ENCODE measurements around the gene ALDH1A2.

Gene ALDH1A2

GRCh38 chr15:57993409-57994145 lies 71.9 kb downstream of the ALDH1A2 start:
- DNase-seq: no peak

GRCh38 chr15:57992761-57993355 lies 72.7 kb downstream of the ALDH1A2 start:
- DNase-seq: no peak

- no peak for DNase-seq
Measured at GRCh38 chr15:57973534-57973933, 92.0 kb downstream of the ALDH1A2 start.

- DNase-seq: no peak
Measured at GRCh38 chr15:57972864-57973263, 92.6 kb downstream of the ALDH1A2 start.

GRCh38 chr15:57969996-57970395 lies 95.5 kb downstream of the ALDH1A2 start:
- no peak for DNase-seq

- peak in 1 of 2 experiments; percentile 22 for DNase-seq
Measured at GRCh38 chr15:57969355-57969754, 96.2 kb downstream of the ALDH1A2 start.

- no peak for DNase-seq
Measured at GRCh38 chr15:57962887-57963286, 102.6 kb downstream of the ALDH1A2 start.

GRCh38 chr15:57961919-57962318 lies 103.6 kb downstream of the ALDH1A2 start:
- DNase-seq: no peak

GRCh38 chr15:57957113-57957512 lies 108.4 kb downstream of the ALDH1A2 start:
- DNase-seq: no peak

GRCh38 chr15:57953874-57954273 lies 111.6 kb downstream of the ALDH1A2 start:
- DNase-seq: no peak

GRCh38 chr15:57951328-57951932 lies 114.1 kb downstream of the ALDH1A2 start:
- no peak for DNase-seq

- DNase-seq: no peak
Measured at GRCh38 chr15:57950381-57950946, 115.0 kb downstream of the ALDH1A2 start.

GRCh38 chr15:57949374-57949943 lies 116.1 kb downstream of the ALDH1A2 start:
- no peak for DNase-seq

- peak; percentile 25 to 50 for DNase-seq
Measured at GRCh38 chr15:57948351-57949289, 116.9 kb downstream of the ALDH1A2 start.

GRCh38 chr15:57947781-57948180 lies 117.7 kb downstream of the ALDH1A2 start:
- DNase-seq: peak in 1 of 2 experiments; percentile 59

- no peak for DNase-seq
Measured at GRCh38 chr15:57947282-57947681, 118.2 kb downstream of the ALDH1A2 start.

- no peak for DNase-seq
Measured at GRCh38 chr15:57946491-57947048, 118.9 kb downstream of the ALDH1A2 start.

- no peak for DNase-seq
Measured at GRCh38 chr15:57945616-57946015, 119.9 kb downstream of the ALDH1A2 start.

- no peak for DNase-seq
Measured at GRCh38 chr15:57943754-57944420, 121.6 kb downstream of the ALDH1A2 start.

- no peak for DNase-seq
Measured at GRCh38 chr15:57943171-57943570, 122.3 kb downstream of the ALDH1A2 start.

GRCh38 chr15:57941816-57942215 lies 123.7 kb downstream of the ALDH1A2 start:
- DNase-seq: no peak
